Astrocyte of the hippocampus (primary cell): ENCODE data around the gene SANBR.
"Not testable (repeated sequence)": the region's sequence is repeated elsewhere in the genome, so short reads cannot be mapped to it uniquely, and the experiment has no call there.

Experiments
- DNase-seq: peaks from one replicate; pipeline ENCODE4 v3.0.0; 2011; ENCODE audit warnings: low read depth, low spot score

Gene SANBR

DNA sequence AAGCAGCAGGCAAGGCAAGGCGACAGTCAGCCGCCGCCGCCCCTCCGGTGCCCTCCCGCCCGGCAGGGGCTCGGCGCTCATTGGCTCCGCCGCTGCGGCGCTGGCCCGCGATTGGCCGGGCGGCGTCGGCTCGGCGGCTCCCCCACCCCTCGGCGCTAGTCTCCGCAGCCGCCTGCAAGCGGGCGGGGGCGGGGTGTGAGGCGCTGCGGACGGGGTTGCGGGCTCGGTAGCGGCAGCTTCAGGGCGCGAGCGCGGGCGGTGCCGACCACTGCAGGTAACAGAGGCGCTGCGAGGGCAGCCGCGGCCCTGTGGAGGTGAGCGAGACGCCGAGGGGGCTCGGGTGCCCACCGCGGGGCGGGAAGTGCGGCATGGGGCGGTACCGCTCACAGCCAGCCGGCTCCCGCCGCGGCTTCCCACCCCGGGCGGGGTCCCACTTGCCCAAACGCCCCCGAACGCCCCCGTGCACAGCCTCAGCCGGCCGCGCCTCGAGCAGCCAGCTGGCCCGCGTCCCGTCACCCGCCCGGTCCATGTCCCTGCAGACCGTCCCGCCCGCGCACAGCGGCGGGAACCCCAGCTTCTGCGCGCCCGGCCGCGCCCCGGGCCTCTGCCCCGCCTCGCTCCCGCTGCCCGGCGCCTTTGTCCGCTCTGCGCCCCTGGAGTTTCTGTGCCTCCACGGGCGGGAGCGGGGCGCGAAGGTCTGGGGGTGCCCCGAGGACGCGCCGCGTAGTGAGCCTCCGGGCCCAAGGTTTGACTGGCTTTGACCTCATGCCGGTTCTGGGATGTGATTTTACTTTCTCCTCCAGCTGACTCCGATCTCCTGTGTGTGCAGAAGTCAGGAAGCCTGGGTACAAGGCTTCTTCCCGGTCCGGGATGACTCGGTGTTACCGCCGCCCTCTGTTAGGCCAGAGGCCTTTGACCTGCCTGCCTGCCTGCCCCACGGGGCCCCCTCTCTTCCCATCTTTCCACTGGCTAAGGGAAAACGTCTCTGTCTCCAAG is at the start of gene SANBR:
TSS of gene SANBR (plus strand) at position 158 of the 996 bp plus-strand sequence. CDS start 4,480 bp downstream, outside the sequence.
- peak; percentile 96 for DNase-seq

DNA sequence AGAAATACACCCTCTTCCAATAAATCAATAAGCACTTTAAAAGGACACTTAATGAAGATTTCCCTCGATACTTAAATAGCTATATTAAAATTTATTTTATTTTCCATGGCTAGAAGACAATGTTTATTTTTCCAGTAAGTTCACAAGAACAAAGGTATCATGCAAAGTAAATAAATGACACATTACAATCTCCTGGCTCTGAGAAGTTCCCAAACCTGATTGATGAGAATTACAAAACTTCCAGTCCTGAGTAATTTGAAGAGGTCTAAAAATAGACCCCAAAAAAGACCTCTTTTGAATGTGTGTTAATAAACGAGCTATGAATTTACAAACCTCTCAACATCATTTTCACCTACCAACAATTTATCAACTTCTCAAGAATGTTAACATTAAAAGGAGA is 49.7 kb upstream of the SANBR start:
- no peak for DNase-seq

DNA sequence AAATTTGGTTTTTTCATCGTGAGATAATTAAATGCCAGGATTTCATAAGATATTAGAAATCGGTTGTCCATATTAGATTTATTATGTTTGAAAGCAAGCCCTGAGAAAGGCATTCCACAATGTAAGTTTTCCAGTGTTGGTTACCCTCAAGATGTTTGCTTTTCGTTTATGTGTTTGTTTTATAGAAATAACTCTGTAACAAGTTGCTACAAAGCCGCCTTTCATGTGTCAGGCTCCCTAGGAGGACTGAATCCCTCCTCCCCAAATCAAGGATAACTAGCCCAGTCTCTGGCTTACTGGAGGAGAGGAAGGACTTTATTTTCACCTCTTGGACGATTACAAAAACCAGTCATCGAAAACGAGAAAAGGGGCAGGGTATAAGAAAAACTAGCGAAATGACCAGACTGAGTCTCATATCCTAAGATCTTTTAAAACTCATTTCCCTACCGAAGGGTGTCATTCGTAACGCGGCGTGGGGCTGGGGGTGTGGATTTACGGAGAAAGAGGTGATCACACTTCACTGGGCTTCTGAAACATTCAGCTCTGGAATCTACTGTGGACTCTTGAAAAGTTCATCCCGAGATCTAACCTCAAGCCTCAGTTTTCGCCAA is 49.2 kb upstream of the SANBR start:
- no peak for DNase-seq

DNA sequence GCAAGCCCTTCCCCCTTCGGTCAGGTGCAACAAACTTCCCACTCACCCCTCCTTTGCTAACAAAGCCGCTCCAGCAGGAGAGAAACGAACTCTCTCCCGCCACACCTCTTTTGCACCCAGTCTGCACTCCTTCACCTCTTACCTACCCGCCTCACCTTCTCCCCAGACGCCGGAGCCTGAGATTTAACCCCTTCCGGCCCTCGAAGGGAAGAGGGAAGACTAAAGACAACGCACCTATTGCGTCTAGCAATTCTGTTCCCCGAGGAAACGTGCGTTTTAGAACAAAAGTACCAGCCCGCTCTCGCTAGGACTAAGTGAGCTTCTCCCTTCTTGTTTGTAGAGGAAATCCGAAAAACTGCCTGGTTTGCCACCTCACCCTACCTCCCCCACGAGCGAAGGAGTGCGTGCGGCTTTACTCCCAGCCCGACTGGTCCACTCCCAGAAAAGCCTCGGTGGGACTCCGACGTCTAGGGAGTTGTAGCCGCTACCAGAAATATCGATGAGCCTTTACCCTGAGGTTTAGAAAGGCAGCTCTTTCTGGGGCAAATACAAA is 48.6 kb upstream of the SANBR start:
- DNase-seq: peak; percentile 87

DNA sequence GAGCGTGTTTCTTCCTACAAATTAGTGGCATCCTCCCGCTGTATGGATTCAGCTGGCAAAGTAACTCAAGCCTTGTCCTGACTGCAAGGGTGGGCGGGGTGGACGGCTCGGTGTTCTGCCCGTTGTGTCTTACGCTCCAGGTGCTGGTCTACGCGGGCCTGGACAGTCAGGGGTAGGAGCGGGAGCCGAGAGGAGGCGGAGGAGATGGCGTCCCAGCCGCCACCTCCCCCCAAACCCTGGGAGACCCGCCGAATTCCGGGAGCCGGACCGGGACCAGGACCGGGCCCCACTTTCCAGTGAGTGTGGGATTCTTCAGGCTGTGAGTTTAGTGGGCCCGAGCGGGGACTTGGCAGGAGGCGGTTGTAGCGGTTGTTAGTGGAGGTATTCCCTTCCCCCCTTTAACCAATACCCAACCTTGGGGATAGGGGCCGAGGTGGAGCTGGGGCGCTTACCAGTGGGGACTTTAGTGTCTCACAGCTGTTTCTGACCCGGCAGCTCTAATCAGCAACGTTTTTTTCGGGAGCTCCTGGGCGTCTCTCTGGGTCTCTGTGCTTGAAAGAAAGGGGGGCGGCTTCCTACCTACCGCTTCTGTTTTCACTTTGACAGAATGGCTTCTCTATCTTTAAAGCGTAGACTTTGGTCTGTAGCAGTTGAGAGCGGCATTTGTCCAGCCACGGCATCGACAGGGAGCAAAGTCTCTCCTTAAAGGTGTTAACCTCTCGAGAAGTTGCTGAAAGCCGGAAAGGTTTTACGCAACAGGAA is 47.9 kb upstream of the SANBR start, which contains the start of the genes PEX13 and PUS10:
TSS of gene PEX13 (plus strand) at position 165 of the 762 bp plus-strand sequence. CDS start at position 205, 40 bp downstream.
TSS of gene PUS10 (minus strand) at position 700 of the 762 bp plus-strand sequence. CDS start 6,365 bp downstream, outside the sequence.
- DNase-seq: peak; percentile 88

DNA sequence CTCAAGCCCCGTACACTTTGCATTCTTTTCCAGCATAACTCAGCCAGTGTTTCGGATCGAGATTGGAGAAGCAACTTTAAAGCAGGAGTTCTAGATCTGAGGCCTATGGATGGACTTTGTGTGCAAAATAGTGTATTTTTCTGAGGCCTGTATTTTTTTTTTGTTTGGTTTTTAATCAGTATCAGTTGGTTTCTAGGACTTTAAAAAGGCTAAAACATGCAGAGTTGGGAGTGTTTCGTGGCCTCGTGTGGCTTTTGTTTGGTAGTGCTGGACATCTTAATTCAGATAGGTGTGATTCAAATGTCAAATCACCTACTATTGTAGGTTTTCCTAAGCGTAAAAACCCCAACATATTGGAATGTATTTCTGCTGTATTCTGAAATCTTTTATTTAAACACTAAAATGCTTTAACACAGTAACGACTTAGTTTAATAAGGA is 47.3 kb upstream of the SANBR start:
- no peak for DNase-seq

DNA sequence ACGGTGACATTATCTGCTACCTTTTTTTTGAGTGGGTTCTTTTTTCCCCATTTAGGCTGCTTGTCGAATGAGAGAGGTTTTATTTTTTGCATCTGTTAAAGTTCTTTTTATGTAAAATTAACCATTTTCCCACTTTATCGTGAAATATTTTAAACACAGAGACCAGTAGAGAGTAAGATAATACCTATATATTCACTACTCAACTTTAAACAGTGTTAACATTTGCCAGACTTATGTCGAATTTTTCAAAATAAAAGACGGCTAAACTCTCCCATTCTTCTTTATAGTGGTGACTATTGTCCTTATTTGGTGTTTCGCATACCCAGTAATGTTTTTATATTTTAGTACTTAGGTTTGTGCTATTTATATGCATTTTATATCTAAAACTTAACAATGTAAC is 46.9 kb upstream of the SANBR start:
- DNase-seq: no peak

DNA sequence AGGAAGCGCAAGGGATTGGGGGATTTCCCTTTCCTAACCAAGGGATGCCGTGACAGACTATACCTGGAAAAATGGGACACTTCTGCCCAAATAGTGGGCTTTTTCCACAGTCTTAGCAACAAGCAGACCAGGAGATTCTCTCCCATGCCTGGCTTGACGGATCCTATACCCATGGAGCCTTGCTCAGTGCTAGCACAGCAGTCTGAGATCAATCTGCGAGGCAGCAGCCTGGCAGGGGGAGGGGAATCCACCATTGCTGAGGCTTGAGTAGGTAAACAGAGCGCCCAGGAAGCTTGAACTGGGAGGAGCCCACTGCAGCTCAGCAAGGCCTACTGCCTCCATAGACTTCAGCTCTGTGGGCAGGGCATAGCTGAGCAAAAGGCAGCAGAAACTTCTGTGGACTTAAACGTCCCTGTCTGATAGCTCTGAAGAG is 44.4 kb upstream of the SANBR start:
- DNase-seq: no peak

DNA sequence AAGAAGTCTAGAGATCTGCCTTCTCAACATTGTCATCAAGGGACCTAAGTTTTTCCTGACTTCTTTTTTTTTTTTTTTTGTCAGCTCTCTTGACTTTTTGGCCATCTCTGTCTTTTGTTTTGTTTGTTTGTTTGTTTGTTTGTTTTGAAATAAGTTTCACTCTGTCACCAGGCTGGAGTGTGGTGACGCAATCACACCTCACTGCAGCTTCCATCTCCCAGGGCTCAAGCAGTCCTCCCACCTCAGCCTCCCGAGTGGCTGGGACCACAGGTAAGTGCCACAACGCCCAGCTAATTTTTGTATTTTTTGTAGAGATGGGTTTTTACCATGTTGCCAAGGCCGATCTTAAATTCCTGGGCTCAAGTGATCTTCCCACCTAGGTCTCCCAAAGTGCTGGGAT is 42.0 kb upstream of the SANBR start:
- no peak for DNase-seq

DNA sequence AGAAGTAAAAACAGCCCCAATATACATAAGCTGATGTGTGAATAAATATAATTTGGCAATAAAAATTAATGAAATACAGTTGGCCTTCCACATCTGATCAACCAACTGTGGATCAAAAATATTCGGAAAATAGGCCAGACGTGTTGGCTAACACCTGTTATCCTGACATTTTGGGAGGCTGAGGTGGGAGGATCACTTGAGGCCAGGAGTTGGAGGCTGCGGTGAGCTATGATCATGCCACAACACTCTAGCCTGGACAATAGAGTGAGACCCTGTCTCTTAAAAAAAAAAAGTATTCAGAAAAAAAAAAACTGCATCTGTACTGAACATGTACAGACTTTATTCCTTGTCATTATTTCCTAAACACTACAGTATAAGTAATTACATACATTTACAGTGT is 36.1 kb upstream of the SANBR start:
- DNase-seq: no peak

DNA sequence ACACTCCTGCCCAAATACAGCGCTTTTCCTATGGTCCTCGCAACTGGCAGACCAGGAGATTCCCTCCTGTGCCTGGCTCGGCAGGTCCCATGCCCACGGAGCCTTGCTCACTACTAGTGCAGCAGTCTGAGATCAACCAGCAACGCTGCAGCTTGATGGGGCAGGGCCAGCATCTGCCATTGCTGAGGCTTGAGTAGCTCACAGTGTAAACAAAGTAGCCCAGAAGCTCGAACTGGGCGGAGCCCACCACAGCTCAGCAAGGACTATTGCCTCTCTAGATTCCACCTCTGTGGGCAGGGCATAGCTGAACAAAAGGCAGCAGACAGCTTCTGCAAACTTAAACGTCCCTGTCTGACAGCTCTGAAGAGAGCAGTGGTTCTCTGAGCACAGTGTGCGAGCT is 31.1 kb upstream of the SANBR start:
- not testable (repeated sequence) for DNase-seq

DNA sequence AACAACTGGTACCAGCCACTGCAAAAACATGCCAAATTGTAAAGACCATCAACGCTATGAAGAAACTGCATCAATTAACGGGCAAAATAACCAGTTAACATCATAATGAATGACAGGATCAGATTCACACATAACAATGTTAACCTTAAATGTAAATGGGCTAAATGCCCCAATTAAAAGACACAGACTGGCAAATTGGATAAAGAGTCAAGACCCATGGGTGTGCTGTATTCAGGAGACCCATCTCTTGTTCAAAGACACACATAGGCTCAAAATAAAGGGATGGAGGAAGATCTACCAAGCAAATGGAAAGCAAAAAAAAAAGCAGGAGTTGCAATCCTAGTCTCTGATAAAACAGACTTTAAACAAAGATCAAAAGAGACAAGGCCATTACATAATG is 29.0 kb upstream of the SANBR start:
- not testable (repeated sequence) for DNase-seq

DNA sequence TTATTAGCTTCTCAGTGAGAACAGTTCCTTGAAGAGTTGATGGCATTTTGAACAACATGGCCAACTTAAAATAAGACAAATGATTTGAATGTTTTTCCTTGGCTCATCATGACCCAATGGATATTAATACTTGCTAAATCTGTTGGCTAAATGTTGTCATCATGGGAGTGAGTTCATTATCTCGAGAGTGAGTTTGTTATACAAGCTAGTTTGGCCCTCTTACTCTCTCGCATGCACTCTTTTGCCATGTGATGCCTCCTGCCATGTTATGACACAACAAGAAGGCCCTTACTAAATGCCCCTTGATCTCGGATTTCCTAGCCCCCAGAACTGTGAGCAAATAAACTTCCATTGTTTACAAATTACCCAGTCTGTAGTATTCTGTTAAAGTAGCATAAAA is 22.9 kb upstream of the SANBR start:
- no peak for DNase-seq

DNA sequence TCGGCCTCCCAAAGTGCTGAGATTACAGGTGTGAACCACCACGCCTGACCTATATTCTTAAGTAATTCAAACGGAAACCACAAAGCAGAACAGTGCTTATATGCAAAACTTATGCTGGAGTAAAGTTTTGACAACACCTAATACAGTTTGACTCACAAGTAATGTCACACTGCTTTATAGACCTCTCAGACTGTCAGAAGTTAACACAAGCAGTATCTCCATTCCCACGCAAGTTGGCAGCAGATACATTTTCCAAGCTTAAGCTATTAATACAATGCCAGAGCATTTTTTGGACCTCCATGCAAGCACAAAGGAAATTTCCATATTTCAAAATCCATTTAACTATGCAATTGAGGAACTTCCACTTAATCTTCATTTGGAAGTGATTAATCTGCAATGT is 21.0 kb upstream of the SANBR start:
- no peak for DNase-seq

DNA sequence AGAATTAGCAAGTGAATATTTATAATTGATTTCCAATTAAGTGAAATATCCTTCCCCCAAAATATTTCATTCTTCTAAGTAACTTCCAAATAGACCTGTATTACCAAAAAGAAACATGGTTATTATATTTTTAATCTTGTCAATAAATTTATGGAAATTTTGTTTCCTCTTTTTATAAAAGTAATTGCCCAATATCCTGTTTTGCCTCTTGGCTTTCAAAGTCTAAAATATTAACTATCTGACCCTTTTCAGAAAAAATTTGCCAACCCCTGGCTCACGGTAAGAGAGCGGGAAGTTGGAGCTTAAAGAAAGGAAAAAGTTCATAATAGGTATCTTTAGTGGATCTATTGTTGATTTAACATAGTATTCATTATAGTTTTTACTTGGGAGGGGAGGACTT is 20.4 kb upstream of the SANBR start:
- no peak for DNase-seq

DNA sequence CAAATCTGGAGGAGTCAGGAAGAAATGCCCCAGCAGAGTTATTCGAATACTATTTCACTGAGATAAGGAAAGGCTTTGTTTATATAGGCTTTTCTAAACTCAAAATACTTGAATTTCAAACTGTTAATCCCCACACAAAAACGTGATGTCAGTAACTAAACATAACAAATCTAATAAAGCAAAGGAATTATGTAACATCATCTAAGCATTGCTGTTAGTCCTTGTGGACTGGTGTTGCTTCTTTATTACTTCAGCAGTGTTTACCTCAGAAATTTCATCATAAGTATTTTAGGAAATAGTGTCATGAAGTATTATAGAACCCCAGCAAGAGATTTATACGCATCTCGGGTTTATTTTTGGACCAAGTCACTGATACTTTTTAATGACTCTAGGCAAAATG is 19.7 kb upstream of the SANBR start:
- no peak for DNase-seq

DNA sequence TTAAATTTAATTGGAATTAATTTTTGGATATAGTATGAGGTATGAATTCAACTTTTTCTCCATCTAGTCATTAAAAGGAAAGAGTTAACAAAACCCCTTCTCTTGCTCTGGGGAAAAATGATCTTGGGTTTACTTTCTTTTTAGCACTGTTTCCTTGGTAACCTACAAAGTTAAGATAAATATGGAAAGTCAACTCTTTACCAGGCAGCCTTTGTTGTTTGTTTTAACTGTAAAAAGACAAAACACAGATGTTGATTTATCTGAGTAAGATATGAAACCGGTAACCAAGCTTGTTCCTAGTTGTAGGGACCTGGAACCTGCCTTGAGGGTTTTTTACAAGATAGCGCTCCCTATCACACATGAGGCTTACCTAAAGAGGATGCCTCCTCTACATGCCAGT is 10.1 kb upstream of the SANBR start:
- peak; percentile 7 for DNase-seq

DNA sequence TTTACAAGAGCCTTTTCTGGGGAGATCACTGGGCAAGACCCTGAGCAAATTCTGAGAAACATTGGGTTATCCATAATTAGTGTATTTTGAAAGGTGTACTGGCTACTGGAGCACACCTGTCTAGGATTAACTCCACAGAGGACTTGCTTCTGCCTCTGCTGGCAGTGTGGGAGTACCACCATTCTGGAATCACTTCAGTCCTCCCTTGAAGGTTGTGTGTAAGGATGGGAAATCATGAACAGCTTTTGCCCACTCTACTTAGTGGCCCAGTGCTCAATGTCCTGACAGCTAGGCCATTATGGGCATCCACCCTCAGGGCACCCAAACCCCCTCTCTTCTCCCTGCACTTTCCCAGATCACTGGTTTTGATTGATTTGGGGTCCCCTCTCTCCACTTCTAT is 8.1 kb upstream of the SANBR start:
- DNase-seq: no peak

DNA sequence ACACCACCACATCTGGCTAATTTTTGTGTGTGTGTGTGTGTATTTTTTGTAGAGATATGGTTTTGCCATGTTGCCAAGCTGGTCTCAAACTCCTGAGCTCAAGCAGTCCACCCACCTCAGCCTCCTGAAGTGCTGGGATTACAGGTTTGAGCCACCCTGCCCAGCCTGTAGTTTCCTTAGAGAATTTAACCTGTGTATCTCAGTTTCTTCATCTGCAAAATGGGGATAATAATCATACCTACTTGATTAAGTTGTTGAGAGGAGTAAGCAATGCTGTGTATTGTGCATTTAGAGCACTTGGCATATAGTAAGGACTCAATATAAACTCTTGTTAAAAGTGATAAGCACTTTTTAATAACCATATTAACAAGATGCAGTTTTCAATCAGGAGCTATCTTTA is 6.3 kb upstream of the SANBR start:
- DNase-seq: no peak

DNA sequence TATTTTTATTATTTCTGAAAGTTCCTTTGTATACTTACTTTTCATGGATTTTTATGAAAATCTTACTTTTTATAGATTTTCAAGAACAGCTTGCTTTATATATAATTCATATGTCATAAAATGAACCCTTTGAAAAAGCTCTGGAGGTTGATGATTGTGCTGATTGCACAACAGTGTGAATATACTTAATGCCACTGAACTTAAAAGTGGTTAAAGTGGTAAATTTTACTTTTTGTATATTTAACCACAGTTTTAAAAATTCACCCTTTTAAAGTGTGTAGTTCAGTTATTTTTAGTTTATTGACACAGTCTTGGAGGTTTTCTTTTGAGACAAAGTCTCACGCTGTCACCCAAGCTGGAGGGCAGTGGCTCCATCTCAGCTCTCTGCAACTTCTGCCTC is 8.4 kb downstream of the SANBR start:
- DNase-seq: no peak

DNA sequence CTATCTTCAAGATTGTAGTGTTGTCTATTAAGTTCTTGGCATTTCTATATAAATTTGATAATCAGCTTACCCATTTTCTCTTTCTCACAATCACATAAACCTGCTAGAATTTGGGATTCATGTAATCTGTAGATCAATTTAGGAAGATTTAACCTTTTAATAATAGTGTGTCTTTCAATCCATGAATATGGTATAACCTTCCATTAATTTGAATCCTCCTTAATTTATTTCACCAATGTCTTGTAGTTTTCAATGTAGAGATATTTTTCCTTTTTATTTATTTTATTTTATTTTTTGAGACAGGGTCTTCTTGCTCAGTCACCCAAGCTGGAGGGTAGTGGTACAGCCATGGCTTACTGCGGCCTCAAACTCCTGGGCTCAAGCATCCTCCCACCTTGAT is 20.2 kb downstream of the SANBR start:
- no peak for DNase-seq

DNA sequence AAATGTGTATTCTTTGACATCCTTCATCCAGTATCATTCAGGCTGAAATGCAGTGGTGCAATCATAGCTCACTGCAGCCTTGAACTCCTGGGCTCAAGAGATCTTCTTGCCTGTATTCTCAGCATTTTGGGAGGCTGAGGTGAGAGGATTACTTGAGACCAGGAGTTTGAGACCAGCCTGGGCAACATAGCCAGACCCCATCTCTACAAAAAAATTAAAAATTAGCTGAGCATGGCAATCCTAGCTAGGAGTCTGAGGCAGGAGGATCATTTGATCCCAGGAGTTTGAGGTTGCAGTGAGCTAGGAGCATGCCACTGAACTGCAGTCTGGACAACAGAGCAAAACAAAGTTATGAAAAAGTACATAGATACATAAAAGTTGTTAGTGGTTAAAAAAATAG is 24.1 kb downstream of the SANBR start:
- no peak for DNase-seq
